Measurements from ENCODE around the gene MYO3B.

GRCh38 chr2:170454471-170455372 is 276.8 kb downstream of the MYO3B start:
- TF ChIP-seq EZH2 (IDR thresholded peaks at IDR 0.05; ENCODE audit: low read depth, low read length, severe bottlenecking) (no peak), POLR2A (IDR thresholded peaks at IDR 0.05; ENCODE audit: control extremely low read depth in 1 of 2, low read depth in 2 of 2, low read length in 2 of 2) (no peak), EP300 (IDR thresholded peaks at IDR 0.05; ENCODE audit: borderline replicate concordance in 1 of 2, low read depth in 2 of 2, low read length in 2 of 2) (no peak), GABPA (IDR thresholded peaks at IDR 0.05; ENCODE audit: borderline replicate concordance, insufficient read depth, low read length) (no peak), SIRT6 (IDR thresholded peaks at IDR 0.05; ENCODE audit: low read length) (no peak), CHD1 (IDR thresholded peaks at IDR 0.05; ENCODE audit: low read depth, low read length) (no peak), MAFK (IDR thresholded peaks at IDR 0.05; ENCODE audit: low read depth, low read length) (no peak), RFX5 (IDR thresholded peaks at IDR 0.05; ENCODE audit: borderline replicate concordance, low read depth, low read length) (no peak)
- TF ChIP-seq, protein P1, sequence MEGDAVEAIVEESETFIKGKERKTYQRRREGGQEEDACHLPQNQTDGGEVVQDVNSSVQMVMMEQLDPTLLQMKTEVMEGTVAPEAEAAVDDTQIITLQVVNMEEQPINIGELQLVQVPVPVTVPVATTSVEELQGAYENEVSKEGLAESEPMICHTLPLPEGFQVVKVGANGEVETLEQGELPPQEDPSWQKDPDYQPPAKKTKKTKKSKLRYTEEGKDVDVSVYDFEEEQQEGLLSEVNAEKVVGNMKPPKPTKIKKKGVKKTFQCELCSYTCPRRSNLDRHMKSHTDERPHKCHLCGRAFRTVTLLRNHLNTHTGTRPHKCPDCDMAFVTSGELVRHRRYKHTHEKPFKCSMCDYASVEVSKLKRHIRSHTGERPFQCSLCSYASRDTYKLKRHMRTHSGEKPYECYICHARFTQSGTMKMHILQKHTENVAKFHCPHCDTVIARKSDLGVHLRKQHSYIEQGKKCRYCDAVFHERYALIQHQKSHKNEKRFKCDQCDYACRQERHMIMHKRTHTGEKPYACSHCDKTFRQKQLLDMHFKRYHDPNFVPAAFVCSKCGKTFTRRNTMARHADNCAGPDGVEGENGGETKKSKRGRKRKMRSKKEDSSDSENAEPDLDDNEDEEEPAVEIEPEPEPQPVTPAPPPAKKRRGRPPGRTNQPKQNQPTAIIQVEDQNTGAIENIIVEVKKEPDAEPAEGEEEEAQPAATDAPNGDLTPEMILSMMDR (IDR thresholded peaks at IDR 0.05; ENCODE audit: control extremely low read depth in 1 of 3, insufficient read depth in 1 of 3, low read depth in 1 of 3, low read length in 3 of 3): no peak
